Peyer's patch (tissue), 4 donors: ENCODE data around the gene LIPE. TPM values are rescaled to one million over a fixed set of nuclear protein-coding genes. Genes with fewer than 3 reads are reported as not detected.

ENCODE experiments used
- DNase-seq, 3 donors: peaks; one replicate each; pipeline ENCODE4 v3.0.0-alpha.2; 2017 to 2019
- H3K27ac ChIP-seq, 4 donors: fragments of 200-600 bp; sonication (generic); one replicate each; pipeline ENCODE4 v1.5.1; 2016 to 2019
- H3K27me3 ChIP-seq, 2 donors: fragments of 200-600 bp; sonication (generic); one replicate each; pipeline ENCODE4 v1.5.1; 2019
- H3K36me3 ChIP-seq, 3 donors: fragments of 200-600 bp; sonication (generic); one replicate each; pipeline ENCODE4 v1.5.1; 2016 to 2019
- H3K4me1 ChIP-seq, 4 donors: fragments of 200-600 bp; sonication (generic); one replicate each; pipeline ENCODE4 v1.5.1; 2016 to 2019
- H3K4me3 ChIP-seq, 4 donors: fragments of 200-600 bp; sonication (generic); 1 replicate in 3 of 4; 2 replicates in 1 of 4; pipeline ENCODE4 v1.5.1; 2016 to 2019; ENCODE audit warnings: mild to moderate bottlenecking in 1 of 4
- H3K9me3 ChIP-seq, 4 donors: fragments of 200-600 bp; sonication (generic); one replicate each; pipeline ENCODE4 v1.5.1; 2016 to 2019; ENCODE audit warnings: mild to moderate bottlenecking in 1 of 4
- POLR2A ChIP-seq, 2 donors: fragments of 450-650 bp; IDR thresholded peaks; one replicate each; pipeline ENCODE4 v1.5.1; 2017; ENCODE audit warnings: antibody characterized with exemption in 2 of 2, mild to moderate bottlenecking in 2 of 2, moderate library complexity in 2 of 2
- total RNA-seq, 4 donors: library from RNA; depleted of rRNA; stranded (reverse); fragments of >200 nt; gene quantifications; one replicate each; pipeline ENCODE4 v1.1.0, GENCODE V29; 2016
- TF ChIP-seq, protein P1 (sequence below), 6 experiments: fragments of 450-650 bp in 4 of 6; fragments of 200-600 bp in 2 of 6; sonication (generic) in 1 of 6; IDR thresholded peaks; one replicate each; pipeline ENCODE4 v1.5.1; 2017 to 2019; ENCODE audit warnings: antibody characterized with exemption in 6 of 6, mild to moderate bottlenecking in 3 of 6, moderate library complexity in 1 of 6

The LIPE gene
- total RNA-seq, 4 donors from 2014 or later = 28.9 to 46.6 (median 34.8) TPM

DNA sequence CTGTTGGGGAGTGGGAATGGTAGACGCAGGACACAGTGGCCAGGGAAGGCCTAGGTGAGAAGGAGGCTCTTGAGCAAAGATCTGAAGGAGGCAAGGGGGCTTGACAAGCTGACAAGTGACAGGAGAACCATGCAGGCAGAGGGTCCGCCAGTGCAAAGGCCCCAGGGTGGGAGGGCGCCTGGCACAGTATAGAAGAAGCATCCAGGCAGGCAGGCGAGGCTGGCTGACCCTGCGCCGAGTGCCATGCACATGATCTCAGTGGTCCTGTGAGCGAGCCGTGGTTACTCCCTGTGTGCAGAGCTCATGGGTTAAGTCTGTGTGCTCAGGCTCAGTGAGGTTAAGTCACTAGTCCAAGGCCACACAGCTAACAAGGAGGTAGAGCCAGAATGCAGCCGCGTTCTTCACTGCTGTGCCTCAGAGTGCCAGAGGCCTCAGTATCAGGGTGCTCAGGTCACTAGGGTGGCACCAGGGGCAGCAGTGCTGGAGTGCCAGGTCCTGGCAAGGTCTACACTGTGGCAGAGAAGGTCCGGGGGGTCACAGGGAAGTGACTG lies 52.3 kb downstream of the LIPE start:
- TF ChIP-seq, protein P1, sequence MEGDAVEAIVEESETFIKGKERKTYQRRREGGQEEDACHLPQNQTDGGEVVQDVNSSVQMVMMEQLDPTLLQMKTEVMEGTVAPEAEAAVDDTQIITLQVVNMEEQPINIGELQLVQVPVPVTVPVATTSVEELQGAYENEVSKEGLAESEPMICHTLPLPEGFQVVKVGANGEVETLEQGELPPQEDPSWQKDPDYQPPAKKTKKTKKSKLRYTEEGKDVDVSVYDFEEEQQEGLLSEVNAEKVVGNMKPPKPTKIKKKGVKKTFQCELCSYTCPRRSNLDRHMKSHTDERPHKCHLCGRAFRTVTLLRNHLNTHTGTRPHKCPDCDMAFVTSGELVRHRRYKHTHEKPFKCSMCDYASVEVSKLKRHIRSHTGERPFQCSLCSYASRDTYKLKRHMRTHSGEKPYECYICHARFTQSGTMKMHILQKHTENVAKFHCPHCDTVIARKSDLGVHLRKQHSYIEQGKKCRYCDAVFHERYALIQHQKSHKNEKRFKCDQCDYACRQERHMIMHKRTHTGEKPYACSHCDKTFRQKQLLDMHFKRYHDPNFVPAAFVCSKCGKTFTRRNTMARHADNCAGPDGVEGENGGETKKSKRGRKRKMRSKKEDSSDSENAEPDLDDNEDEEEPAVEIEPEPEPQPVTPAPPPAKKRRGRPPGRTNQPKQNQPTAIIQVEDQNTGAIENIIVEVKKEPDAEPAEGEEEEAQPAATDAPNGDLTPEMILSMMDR (IDR thresholded peaks at IDR 0.05) = no peak
- TF ChIP-seq POLR2A (IDR thresholded peaks at IDR 0.05) = no peak
- no peak for DNase-seq
- no peak overlapping the region for H3K27ac ChIP-seq
- no peaks in the 10 kb centered on the region for H3K9me3 ChIP-seq
- peaks cover 0 to 11% (median 0%) of the 10 kb centered on the region in 3 donors for H3K36me3 ChIP-seq
- no peak overlapping the region for H3K4me3 ChIP-seq
- no peaks in the 10 kb centered on the region for H3K4me1 ChIP-seq
- no peaks in the 10 kb centered on the region for H3K27me3 ChIP-seq

DNA sequence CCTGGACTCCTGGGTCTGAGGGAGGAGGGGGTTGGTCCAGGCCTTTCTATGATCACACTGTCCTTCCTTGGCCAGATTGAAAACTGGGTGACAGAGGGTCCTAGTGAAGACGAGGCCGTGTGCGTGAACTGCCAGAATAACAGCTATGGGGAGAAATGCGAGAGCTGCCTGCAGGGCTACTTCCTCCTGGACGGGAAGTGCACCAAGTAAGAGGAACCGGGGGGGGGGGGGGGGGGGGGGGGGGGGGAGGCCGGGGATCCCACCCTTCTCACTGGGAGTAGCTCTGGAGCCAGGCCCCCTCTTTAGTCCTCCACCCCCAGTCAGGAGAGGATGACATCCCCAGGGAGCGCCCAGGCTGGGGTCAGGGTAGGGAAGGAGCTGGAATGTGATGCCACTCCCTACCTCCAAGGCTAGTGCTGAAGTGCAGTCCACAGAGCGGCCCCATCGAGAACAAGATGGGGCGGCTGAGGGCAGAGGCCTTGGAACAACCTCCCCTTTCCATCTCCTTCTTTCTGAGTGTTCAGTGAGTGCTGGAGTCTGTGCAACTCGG lies 56.5 kb downstream of the LIPE start:
- Histone ChIP-seq H3K27me3 (no peaks in the 10 kb centered on the region), H3K27ac (no peak overlapping the region), H3K36me3 (peaks cover 0 to 6% (median 0%) of the 10 kb centered on the region in 3 donors), H3K9me3 (no peaks in the 10 kb centered on the region), H3K4me3 (no peak overlapping the region), H3K4me1 (no peaks in the 10 kb centered on the region)
- TF ChIP-seq, protein P1 (IDR thresholded peaks at IDR 0.05) = no peak
- TF ChIP-seq POLR2A (IDR thresholded peaks at IDR 0.05) = no peak
- DNase-seq = no peak

- no peak for TF ChIP-seq POLR2A (IDR thresholded peaks at IDR 0.05)
- TF ChIP-seq, protein P1 (IDR thresholded peaks at IDR 0.05) = no peak
- H3K36me3 ChIP-seq = peaks cover 0 to 3% (median 0%) of the 10 kb centered on the region in 3 donors
- no peak for DNase-seq
Observed at GRCh38 chr19:42370068-42370520, 57.1 kb downstream of the LIPE start.

GRCh38 chr19:42369433-42370067 lies 57.6 kb downstream of the LIPE start:
- Histone ChIP-seq H3K9me3 (no peaks in the 10 kb centered on the region), H3K27ac (no peak overlapping the region), H3K27me3 (no peaks in the 10 kb centered on the region), H3K4me1 (peaks cover 0 to 5% (median 0%) of the 10 kb centered on the region in 4 donors), H3K4me3 (no peak overlapping the region), H3K36me3 (peaks cover 0 to 3% (median 0%) of the 10 kb centered on the region in 3 donors)
- TF ChIP-seq, protein P1 (IDR thresholded peaks at IDR 0.05) = no peak
- no peak for TF ChIP-seq POLR2A (IDR thresholded peaks at IDR 0.05)
- no peak for DNase-seq

More at GRCh38 chr19:42370068-42370520, 57.1 kb downstream of the LIPE start:
- Histone ChIP-seq H3K9me3 (no peaks in the 10 kb centered on the region), H3K4me1 (no peaks in the 10 kb centered on the region), H3K27ac (no peak overlapping the region), H3K27me3 (no peaks in the 10 kb centered on the region), H3K4me3 (no peak overlapping the region)

GRCh38 chr19:42368765-42369164 lies 58.4 kb downstream of the LIPE start:
- peaks cover 0 to 3% (median 0%) of the 10 kb centered on the region in 3 donors for H3K36me3 ChIP-seq

More at GRCh38 chr19:42368765-42369164, 58.4 kb downstream of the LIPE start:
- Histone ChIP-seq H3K4me3 (no peak overlapping the region), H3K27ac (no peak overlapping the region), H3K4me1 (peaks cover 0 to 11% (median 3%) of the 10 kb centered on the region in 4 donors), H3K27me3 (no peaks in the 10 kb centered on the region), H3K9me3 (no peaks in the 10 kb centered on the region)
- TF ChIP-seq, protein P1 (IDR thresholded peaks at IDR 0.05) = no peak
- no peak for TF ChIP-seq POLR2A (IDR thresholded peaks at IDR 0.05)
- DNase-seq = no peak
